OCI-LY3 (cell line): ENCODE results near the gene IL16.

Experiments used
- H2AFZ ChIP-seq: fragments of 200-600, 300-600 bp; shearing (Covaris generic); 2 replicates; pipeline ENCODE4 v1.6.0; 2014; ENCODE audit warnings: antibody characterized with exemption, low read depth, low read length
- H3K27ac ChIP-seq: fragments of 200-600, 300-600 bp; sonication (generic); 2 replicates; pipeline ENCODE4 v1.5.1; 2014; ENCODE audit warnings: mild to moderate bottlenecking, low read length, moderate library complexity, mixed read lengths
- H3K27me3 ChIP-seq: fragments of 200-600, 300-600 bp; sonication (generic); 2 replicates; pipeline ENCODE4 v1.6.1; 2014; ENCODE audit warnings: low read depth, low read length, mixed read lengths
- H3K36me3 ChIP-seq: fragments of 200-600, 300-600 bp; sonication (generic); replicated peaks from 2 replicates; pipeline ENCODE3; 2014; ENCODE audit warnings: low read depth, low read length, mixed read lengths
- H3K4me1 ChIP-seq: fragments of 300-600, 200-600 bp; sonication (generic); 2 replicates; pipeline ENCODE4 v1.6.1; 2014; ENCODE audit warnings: low read length, mixed read lengths
- H3K4me2 ChIP-seq: fragments of 200-600, 300-600 bp; sonication (generic); 2 replicates; pipeline ENCODE4 v1.6.1; 2014; ENCODE audit warnings: low read length, mixed read lengths
- H3K4me3 ChIP-seq: fragments of 300-600, 200-600 bp; sonication (generic); 2 replicates; pipeline ENCODE4 v1.5.1; 2014; ENCODE audit warnings: antibody characterized with exemption, mild to moderate bottlenecking, low read length, moderate library complexity
- H3K79me2 ChIP-seq: fragments of 300-600, 200-600 bp; shearing (Covaris generic); 2 replicates; pipeline ENCODE4 v1.6.1; 2014; ENCODE audit warnings: mild to moderate bottlenecking, low read length, mixed read lengths
- H3K9ac ChIP-seq: fragments of 300-600, 200-600 bp; shearing (Covaris generic); 2 replicates; pipeline ENCODE4 v1.6.0; 2014; ENCODE audit warnings: mild to moderate bottlenecking, low read length, moderate library complexity
- H3K9me3 ChIP-seq: fragments of 200-600, 300-600 bp; shearing (Covaris generic); 2 replicates; pipeline ENCODE4 v1.6.1; 2014; ENCODE audit warnings: low read length, mixed read lengths; ENCODE audit not compliant: insufficient read depth
- H4K20me1 ChIP-seq: fragments of 200-600, 300-600 bp; sonication (generic); 2 replicates; pipeline ENCODE4 v1.6.1; 2016; ENCODE audit warnings: low read length, mixed read lengths; ENCODE audit not compliant: insufficient read depth
- EZH2phosphoT487 ChIP-seq: fragments of 200-600 bp; shearing (Covaris generic); IDR thresholded peaks from 2 replicates; pipeline ENCODE4 v1.6.1; 2018; ENCODE audit warnings: antibody characterized with exemption, mixed run types, low read depth
- TF ChIP-seq, protein P1 (sequence below): fragments of 200-600, 300-600 bp; sonication (generic); IDR thresholded peaks from 2 replicates; pipeline ENCODE4 v1.5.1; 2014; ENCODE audit warnings: antibody characterized with exemption, low read length, low read depth

IL16 gene

DNA sequence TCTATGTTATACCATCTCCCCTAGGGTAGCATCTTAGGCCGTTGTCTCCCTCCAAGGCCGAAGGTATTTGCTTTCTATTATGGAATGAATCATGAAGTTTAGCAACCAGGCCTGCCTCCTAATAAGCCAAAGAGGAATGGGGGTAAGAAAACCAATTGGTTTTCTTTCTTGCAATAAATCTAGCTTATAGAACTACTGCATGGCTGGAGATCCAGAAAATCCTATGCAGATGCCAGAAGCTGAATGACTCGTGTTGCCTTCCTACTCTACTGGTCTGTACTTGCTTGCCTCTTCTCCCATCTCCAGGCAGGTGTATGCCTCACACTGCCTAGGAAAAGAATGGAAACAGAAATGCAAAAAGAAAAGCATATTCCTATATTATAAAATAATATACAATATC is 31.1 kb upstream of the IL16 start:
- Histone ChIP-seq H3K36me3 (no peaks in the 10 kb centered on the region), H3K4me2 (no peak overlapping the region), H4K20me1 (no peaks in the 10 kb centered on the region), H3K9me3 (no peaks in the 10 kb centered on the region), H2AFZ (no peak overlapping the region), H3K79me2 (no peaks in the 10 kb centered on the region), H3K4me1 (peaks cover 20% of the 10 kb centered on the region), H3K9ac (no peak overlapping the region), H3K27ac (no peak overlapping the region), H3K4me3 (no peak overlapping the region), H3K27me3 (peaks cover 3% of the 10 kb centered on the region)
- TF ChIP-seq, protein P1, sequence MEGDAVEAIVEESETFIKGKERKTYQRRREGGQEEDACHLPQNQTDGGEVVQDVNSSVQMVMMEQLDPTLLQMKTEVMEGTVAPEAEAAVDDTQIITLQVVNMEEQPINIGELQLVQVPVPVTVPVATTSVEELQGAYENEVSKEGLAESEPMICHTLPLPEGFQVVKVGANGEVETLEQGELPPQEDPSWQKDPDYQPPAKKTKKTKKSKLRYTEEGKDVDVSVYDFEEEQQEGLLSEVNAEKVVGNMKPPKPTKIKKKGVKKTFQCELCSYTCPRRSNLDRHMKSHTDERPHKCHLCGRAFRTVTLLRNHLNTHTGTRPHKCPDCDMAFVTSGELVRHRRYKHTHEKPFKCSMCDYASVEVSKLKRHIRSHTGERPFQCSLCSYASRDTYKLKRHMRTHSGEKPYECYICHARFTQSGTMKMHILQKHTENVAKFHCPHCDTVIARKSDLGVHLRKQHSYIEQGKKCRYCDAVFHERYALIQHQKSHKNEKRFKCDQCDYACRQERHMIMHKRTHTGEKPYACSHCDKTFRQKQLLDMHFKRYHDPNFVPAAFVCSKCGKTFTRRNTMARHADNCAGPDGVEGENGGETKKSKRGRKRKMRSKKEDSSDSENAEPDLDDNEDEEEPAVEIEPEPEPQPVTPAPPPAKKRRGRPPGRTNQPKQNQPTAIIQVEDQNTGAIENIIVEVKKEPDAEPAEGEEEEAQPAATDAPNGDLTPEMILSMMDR = no peak

DNA sequence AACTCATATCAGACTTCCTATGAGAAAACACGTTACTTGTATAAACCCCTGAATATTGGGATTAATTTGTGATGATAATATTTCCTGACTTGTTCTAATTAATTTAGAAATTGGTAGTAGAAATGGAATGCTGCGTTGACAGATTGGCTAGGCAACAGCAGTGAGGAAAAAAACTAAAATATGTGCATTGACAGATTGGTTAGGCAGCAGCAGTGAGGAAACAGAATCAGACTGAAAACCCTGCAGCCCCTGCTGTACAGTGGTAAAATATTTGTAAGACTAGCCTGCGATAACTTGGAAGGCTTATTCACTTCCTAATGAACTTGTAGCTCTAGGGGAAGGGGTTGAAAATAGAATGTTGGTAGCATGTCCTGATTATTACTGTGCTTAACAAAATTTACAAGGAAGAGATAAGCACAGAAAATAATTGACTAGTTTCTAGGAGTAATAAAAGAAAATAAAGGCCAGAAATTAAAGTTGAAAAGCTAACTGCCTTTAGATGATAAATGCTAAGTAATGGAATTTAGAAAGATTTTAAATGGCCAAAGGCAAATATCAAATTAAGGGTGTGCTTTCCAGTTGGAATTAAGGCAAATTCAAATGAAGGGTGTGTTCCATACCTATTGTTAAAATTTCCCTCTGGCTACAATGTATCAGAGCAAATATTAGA is 29.9 kb upstream of the IL16 start:
- Histone ChIP-seq H3K79me2 (no peaks in the 10 kb centered on the region), H3K27me3 (peaks cover 16% of the 10 kb centered on the region), H3K27ac (no peak overlapping the region)

DNA sequence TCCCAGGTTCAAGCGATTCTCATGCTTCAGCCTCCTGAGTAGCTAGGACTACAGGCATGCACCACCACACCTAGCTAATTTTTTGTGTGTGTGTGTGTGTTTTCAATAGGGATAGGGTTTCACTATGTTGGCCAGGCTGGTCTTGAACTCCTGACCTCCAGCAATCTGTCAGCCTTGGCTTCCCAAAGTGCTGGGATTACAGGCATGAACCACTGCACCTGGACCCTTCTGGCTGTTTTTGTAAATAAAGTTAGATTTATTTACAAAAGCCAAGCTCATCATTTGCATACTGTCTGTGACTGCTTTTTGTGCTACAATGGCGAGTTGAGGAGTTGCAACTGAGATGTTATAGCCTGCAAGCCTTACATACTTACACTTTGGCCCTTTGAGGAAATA is 28.6 kb upstream of the IL16 start:
- no peak overlapping the region for H3K4me2 ChIP-seq
- no peak overlapping the region for H3K9ac ChIP-seq
- H3K4me1 ChIP-seq = peaks cover 5% of the 10 kb centered on the region
- no peaks in the 10 kb centered on the region for H4K20me1 ChIP-seq
- TF ChIP-seq, protein P1 = no peak
- no peak for TF ChIP-seq EZH2phosphoT487
- H3K4me3 ChIP-seq = no peak overlapping the region
- no peak overlapping the region for H3K27ac ChIP-seq
- H3K36me3 ChIP-seq = no peaks in the 10 kb centered on the region
- no peak overlapping the region for H2AFZ ChIP-seq
- no peaks in the 10 kb centered on the region for H3K9me3 ChIP-seq
- H3K79me2 ChIP-seq = no peaks in the 10 kb centered on the region
- H3K27me3 ChIP-seq = peaks cover 19% of the 10 kb centered on the region

More for the DNA sequence above, 29.9 kb upstream of the IL16 start:
- Histone ChIP-seq H3K4me2 (no peak overlapping the region), H3K36me3 (no peaks in the 10 kb centered on the region), H4K20me1 (no peaks in the 10 kb centered on the region), H3K9me3 (no peaks in the 10 kb centered on the region), H2AFZ (no peak overlapping the region), H3K9ac (no peak overlapping the region), H3K4me3 (no peak overlapping the region), H3K4me1 (peaks cover 12% of the 10 kb centered on the region)
- TF ChIP-seq EZH2phosphoT487 = no peak
- TF ChIP-seq, protein P1 = no peak

DNA sequence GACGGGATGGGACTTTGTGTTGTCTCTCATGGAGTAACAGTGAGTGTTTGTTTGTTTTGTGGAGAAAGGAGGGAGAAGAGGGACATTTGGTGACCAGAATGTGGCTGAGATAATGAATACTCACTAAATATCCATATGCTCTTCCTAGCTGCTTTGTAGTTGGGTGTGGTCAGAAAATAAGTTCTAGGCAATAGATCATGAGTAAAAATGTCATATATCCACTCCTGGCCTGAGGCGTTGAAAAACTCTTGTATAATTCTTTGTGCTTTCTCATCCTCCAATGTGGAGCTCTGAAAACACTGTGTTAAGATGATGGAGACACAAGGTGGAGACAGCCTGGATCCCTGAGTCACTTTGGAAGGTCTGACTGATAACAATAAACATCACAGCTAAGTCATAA is 28.0 kb upstream of the IL16 start:
- peaks cover 19% of the 10 kb centered on the region for H3K27me3 ChIP-seq
- H3K79me2 ChIP-seq = no peaks in the 10 kb centered on the region
- TF ChIP-seq, protein P1 = no peak
- TF ChIP-seq EZH2phosphoT487 = no peak
- no peaks in the 10 kb centered on the region for H3K9me3 ChIP-seq
- no peak overlapping the region for H3K9ac ChIP-seq
- H3K36me3 ChIP-seq = no peaks in the 10 kb centered on the region
- no peak overlapping the region for H2AFZ ChIP-seq
- no peak overlapping the region for H3K4me3 ChIP-seq
- H3K4me2 ChIP-seq = no peak overlapping the region
- H3K4me1 ChIP-seq = peaks cover 5% of the 10 kb centered on the region
- no peaks in the 10 kb centered on the region for H4K20me1 ChIP-seq
- H3K27ac ChIP-seq = no peak overlapping the region
